Thyroid gland (tissue), 4 donors: ENCODE measurements around the gene PALM2AKAP2. TPM values are rescaled to one million over a fixed set of nuclear protein-coding genes. Genes with fewer than 3 reads are reported as not detected.

Experiments used
- DNase-seq, 2 donors: peaks; one replicate each; pipeline ENCODE4 v3.0.0-alpha.2; 2019
- H3K27ac ChIP-seq, 3 donors: fragments of 200-600 bp; sonication (generic); 1 replicate in 2 of 3; 2 replicates in 1 of 3; pipeline ENCODE4 v1.5.1; 2016 to 2019; ENCODE audit warnings: mild to moderate bottlenecking in 1 of 3, moderate library complexity in 1 of 3
- H3K27me3 ChIP-seq: fragments of 200-600 bp; sonication (generic); one replicate; pipeline ENCODE4 v1.5.1; 2019
- H3K36me3 ChIP-seq, 2 donors: fragments of 200-600 bp; sonication (generic); one replicate each; pipeline ENCODE4 v1.5.1; 2016 to 2019
- H3K4me1 ChIP-seq, 2 donors: fragments of 200-600 bp; sonication (generic); one replicate each; pipeline ENCODE4 v1.5.1; 2017 to 2019
- H3K4me3 ChIP-seq, 3 donors: fragments of 200-600 bp; sonication (generic); replicated peaks in 1 of 3; 1 replicate in 2 of 3; 2 replicates in 1 of 3; pipeline ENCODE4 v1.5.1; 2016; ENCODE audit warnings: mild to moderate bottlenecking in 1 of 3
- H3K9me3 ChIP-seq: fragments of 200-600 bp; sonication (generic); one replicate; pipeline ENCODE4 v1.5.1; 2017
- POLR2A ChIP-seq, 2 donors: fragments of 450-650 bp; IDR thresholded peaks; one replicate each; pipeline ENCODE4 v1.6.1; 2017; ENCODE audit warnings: antibody characterized with exemption in 2 of 2, mild to moderate bottlenecking in 2 of 2, moderate library complexity in 1 of 2
- WGBS, 2 donors: methylation state at CpG; one replicate each; pipeline ENCODE4 v1.1.5; 2017; 5-methylcytosine and 5-hydroxymethylcytosine counted together
- intact Hi-C: fragments of 100-400 bp; cut with DNase I; formaldehyde crosslinking; loops from one replicate; pipeline ENCODE4 v1.15.1; 2023
- total RNA-seq, 4 donors: library from RNA; depleted of rRNA; stranded (reverse); fragments of >200 nt; gene quantifications; one replicate each; pipeline ENCODE4 v1.2.3, GENCODE V29; 2016
- TF ChIP-seq, protein P1 (sequence below), 6 experiments: fragments of 200-600 bp in 3 of 6; fragments of 450-650 bp in 3 of 6; sonication (generic) in 3 of 6; IDR thresholded peaks; one replicate each; pipeline ENCODE4 v1.5.1; 2016 to 2019; ENCODE audit warnings: antibody characterized with exemption in 6 of 6, mild to moderate bottlenecking in 2 of 6, inconsistent platforms in 1 of 6, moderate library complexity in 1 of 6

PALM2AKAP2 gene
- total RNA-seq = 10 to 100 TPM in 3 of 4 donors, 1 to 10 TPM in 1; 9.9 to 25.4 (median 13.1) TPM

DNA sequence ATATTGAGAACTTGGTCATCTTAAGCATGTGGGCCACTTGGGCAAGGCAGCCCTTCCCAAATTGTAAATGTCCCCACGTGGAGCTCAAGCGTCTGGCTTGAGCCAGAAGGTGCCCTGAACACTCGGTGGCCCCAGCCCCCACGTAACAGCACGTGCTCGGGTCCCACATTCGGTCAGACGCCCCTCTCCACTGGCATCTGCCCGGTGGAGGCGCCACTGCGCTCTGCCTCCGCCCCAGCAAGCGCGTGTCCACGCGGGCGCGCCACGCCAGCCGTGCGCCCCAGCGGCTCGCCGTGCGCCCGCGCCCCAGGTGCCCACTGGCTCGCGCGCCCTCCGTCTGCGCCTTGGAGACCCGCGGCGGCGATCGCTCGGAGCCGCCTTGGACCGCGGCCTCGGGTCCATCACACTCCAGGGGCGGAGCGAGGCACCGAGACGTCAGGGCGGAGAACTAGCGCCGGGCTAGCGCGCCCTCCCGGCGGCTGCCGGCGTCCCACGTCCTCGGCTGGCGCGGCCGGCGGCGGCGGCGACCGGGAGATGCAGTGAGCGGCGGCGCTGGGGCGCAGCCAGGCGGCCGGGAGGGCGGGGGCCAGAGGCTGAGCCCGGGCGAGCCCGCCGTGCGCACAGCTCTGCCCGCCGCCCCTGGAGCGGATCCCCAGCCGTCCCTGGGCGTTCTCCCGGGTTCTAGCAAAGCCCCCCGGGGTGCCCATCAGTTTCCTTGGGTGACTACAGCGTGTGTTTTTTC, at the start of gene PALM2AKAP2:
PALM2AKAP2 (plus strand) TSS at position 488 of the 742 bp plus-strand sequence. CDS start 291 bp downstream, outside the sequence.
- peak; percentile 74 to 80 for DNase-seq
- peak within 1 kb of the TSS; percentile 37 to 95 (median 50) for H3K4me3 ChIP-seq
- H3K4me1 ChIP-seq = peaks cover 0 to 3% of the 10 kb centered on the region in 2 donors
- no peaks in the 10 kb centered on the region for H3K9me3 ChIP-seq
- TF ChIP-seq POLR2A (IDR thresholded peaks at IDR 0.05) = peak in 1 of 2 donors; percentile 71
- TF ChIP-seq, protein P1, sequence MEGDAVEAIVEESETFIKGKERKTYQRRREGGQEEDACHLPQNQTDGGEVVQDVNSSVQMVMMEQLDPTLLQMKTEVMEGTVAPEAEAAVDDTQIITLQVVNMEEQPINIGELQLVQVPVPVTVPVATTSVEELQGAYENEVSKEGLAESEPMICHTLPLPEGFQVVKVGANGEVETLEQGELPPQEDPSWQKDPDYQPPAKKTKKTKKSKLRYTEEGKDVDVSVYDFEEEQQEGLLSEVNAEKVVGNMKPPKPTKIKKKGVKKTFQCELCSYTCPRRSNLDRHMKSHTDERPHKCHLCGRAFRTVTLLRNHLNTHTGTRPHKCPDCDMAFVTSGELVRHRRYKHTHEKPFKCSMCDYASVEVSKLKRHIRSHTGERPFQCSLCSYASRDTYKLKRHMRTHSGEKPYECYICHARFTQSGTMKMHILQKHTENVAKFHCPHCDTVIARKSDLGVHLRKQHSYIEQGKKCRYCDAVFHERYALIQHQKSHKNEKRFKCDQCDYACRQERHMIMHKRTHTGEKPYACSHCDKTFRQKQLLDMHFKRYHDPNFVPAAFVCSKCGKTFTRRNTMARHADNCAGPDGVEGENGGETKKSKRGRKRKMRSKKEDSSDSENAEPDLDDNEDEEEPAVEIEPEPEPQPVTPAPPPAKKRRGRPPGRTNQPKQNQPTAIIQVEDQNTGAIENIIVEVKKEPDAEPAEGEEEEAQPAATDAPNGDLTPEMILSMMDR (IDR thresholded peaks at IDR 0.05) = peak in 3 of 6 experiments; percentile 44 to 55 (median 55)
- H3K36me3 ChIP-seq = no peaks in the 10 kb centered on the region
- WGBS, 2 donors = 3 to 4% methylated on average over 8 to 17 of the region's 85 CpGs
- no peaks in the 10 kb centered on the region for H3K27me3 ChIP-seq
- intact Hi-C loops = no loop called here
- H3K27ac ChIP-seq = peak within 1 kb of the TSS; percentile 21 to 66 (median 57)

DNA sequence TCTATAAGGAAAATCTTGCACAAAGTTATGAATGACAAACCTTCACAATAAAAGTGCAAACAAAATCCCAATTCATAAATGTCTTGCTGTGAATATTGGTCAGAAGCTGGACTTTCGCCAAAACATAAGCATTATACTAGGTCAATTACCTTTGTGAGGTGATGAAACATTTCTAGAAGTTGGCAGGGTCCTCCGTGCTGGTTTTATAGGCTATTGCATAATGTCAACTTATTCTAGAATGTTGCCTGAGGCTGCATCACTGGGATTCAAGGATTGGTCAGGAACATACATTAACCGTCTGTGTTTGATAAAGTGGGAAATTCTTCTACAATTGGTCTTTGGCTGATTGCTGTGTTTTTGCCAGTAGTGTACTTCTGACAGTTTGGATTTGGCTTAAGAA, 49.8 kb upstream of the PALM2AKAP2 start:
- Histone ChIP-seq H3K36me3 (no peaks in the 10 kb centered on the region), H3K4me3 (no peak overlapping the region), H3K9me3 (no peaks in the 10 kb centered on the region), H3K27me3 (no peaks in the 10 kb centered on the region), H3K27ac (no peak overlapping the region), H3K4me1 (no peaks in the 10 kb centered on the region)
- 58 to 62% methylated on average over 3 of the region's 3 CpGs for WGBS, 2 donors
- intact Hi-C loops = no loop called here
- TF ChIP-seq, protein P1 (IDR thresholded peaks at IDR 0.05) = no peak
- TF ChIP-seq POLR2A (IDR thresholded peaks at IDR 0.05) = no peak
- no peak for DNase-seq

DNA sequence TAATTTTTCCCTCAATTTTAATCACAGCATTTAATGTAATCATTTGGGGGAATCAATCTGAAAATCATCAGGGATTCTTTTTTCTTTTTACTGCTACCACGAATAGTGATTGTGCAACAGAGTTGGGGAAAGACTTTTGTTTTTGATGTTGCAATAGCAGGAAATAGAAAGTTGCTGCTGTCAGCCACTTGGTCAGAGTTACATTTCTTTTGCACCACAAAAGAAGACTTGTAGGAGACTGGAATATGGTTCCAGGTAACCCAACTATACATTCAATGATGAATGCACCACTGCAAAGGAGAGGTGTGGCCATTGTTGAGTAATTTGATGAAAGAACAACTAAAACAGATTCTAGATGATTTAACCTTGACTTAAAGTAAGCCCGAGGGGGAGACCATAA, 46.3 kb upstream of the PALM2AKAP2 start:
- intact Hi-C loops = no loop called here
- Histone ChIP-seq H3K27ac (no peak overlapping the region), H3K27me3 (no peaks in the 10 kb centered on the region), H3K36me3 (no peaks in the 10 kb centered on the region), H3K4me1 (no peaks in the 10 kb centered on the region), H3K9me3 (no peaks in the 10 kb centered on the region), H3K4me3 (no peak overlapping the region)
- DNase-seq = no peak
- WGBS, 2 donors = 40 to 64% methylated on average over 2 of the region's 2 CpGs
- TF ChIP-seq, protein P1 (IDR thresholded peaks at IDR 0.05) = no peak
- no peak for TF ChIP-seq POLR2A (IDR thresholded peaks at IDR 0.05)

DNA sequence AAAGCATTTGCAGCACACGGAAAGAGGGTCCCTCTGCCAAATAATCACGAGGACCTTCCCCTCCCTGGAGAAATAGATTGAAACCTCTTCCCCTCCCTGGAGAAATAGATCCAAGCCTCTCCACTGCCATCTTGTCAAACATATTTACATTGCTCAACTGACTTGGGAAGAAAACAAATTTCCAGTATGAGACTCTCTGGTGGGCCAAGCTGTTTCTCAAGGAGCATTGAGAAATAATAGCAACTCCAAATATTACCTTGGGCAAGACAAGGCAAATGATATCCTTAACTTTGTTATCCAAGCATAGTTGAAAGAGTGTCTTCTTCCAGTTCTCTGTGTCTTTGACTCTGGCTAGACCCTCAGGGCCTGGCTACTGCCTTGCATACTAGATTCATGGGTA, 45.2 kb upstream of the PALM2AKAP2 start:
- no peaks in the 10 kb centered on the region for H3K4me1 ChIP-seq
- no peaks in the 10 kb centered on the region for H3K36me3 ChIP-seq
- no peak overlapping the region for H3K27ac ChIP-seq
- H3K4me3 ChIP-seq = no peak overlapping the region
- 63 to 87% methylated on average over 2 of the region's 2 CpGs for WGBS, 2 donors
- TF ChIP-seq, protein P1 (IDR thresholded peaks at IDR 0.05) = no peak
- TF ChIP-seq POLR2A (IDR thresholded peaks at IDR 0.05) = no peak
- H3K27me3 ChIP-seq = no peaks in the 10 kb centered on the region
- H3K9me3 ChIP-seq = no peaks in the 10 kb centered on the region
- intact Hi-C loops = no loop called here
- no peak for DNase-seq

DNA sequence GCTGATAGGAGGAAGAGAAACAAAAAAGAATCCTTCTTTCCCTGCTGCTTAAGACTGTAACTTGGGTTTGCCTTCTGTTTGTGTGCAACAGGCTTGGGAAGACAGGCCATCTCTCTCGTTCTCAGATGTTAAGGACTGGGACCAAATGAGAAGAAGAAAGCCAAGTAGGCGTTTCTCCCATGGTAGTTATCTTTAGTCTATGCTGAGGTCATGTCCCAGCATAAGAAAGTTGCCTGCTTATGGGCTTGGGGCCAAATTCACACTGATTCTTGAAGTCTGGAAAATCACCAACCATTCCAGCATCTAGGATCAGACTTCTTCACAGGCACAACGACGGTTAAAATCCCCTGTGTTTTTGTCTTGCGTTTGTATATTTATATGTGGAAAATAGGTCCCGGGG, 44.2 kb upstream of the PALM2AKAP2 start:
- no peak overlapping the region for H3K27ac ChIP-seq
- H3K4me3 ChIP-seq = no peak overlapping the region

More for the DNA sequence above, 44.2 kb upstream of the PALM2AKAP2 start:
- intact Hi-C loops = no loop called here
- H3K27me3 ChIP-seq = no peaks in the 10 kb centered on the region
- no peak for DNase-seq
- H3K4me1 ChIP-seq = no peaks in the 10 kb centered on the region
- no peaks in the 10 kb centered on the region for H3K9me3 ChIP-seq
- no peaks in the 10 kb centered on the region for H3K36me3 ChIP-seq
- TF ChIP-seq, protein P1 (IDR thresholded peaks at IDR 0.05) = no peak
- TF ChIP-seq POLR2A (IDR thresholded peaks at IDR 0.05) = no peak
- WGBS, 2 donors = 81 to 86% methylated on average over 6 of the region's 6 CpGs
